ENCODE results near the gene TNS4. TPM values are rescaled to one million over a fixed set of nuclear protein-coding genes. Genes with fewer than 3 reads are reported as not detected.

TNS4 gene
- total RNA-seq, 4 donors from 2014 or later = 0.30 TPM; not detected in 3

- WGBS, 2 donors = 59 to 65% methylated on average over 15 of the region's 15 CpGs
- TF ChIP-seq EP300 (IDR thresholded peaks at IDR 0.05) (no peak), POLR2A (IDR thresholded peaks at IDR 0.05) (no peak), CTCF (IDR thresholded peaks at IDR 0.05) (no peak)
- no peaks in the 10 kb centered on the region for H3K27me3 ChIP-seq
- peaks cover 9 to 96% (median 69%) of the 10 kb centered on the region in 4 donors for H3K4me1 ChIP-seq
- H3K27ac ChIP-seq = peak overlapping the region; percentile 64 to 97 (median 78)
- H3K4me3 ChIP-seq = no peak overlapping the region
- no peaks in the 10 kb centered on the region for H3K36me3 ChIP-seq
- H3K9me3 ChIP-seq = no peaks in the 10 kb centered on the region
- DNase-seq (ENCODE audit: low spot score in 2 of 2) = no peak
Measured at GRCh38 chr17:40538019-40538935, 36.9 kb upstream of the TNS4 start.

GRCh38 chr17:40536295-40537171, 35.1 kb upstream of the TNS4 start:
- H3K9me3 ChIP-seq = no peaks in the 10 kb centered on the region
- H3K4me1 ChIP-seq = peaks cover 0 to 93% (median 62%) of the 10 kb centered on the region in 4 donors

DNA sequence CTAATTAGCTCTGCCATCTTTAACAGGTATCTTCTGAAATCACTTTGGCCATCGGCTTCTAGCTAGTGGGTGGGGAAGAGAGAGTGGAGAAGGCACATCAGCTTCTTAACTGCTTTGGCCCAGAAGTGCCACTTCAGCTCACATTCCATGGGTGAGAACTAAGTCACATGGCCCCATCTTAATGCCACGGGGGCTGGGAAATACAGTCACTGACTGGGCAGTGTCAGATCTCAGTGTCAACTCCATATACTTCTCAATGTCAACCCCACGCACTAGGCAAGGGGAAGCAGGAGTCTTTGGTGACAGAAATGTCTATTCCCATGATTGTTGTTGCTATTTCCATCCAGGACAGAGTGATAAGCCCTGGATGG, 34.5 kb upstream of the TNS4 start:
- no peaks in the 10 kb centered on the region for H3K27me3 ChIP-seq
- peaks cover 0 to 87% (median 56%) of the 10 kb centered on the region in 4 donors for H3K4me1 ChIP-seq
- H3K36me3 ChIP-seq = no peaks in the 10 kb centered on the region
- no peaks in the 10 kb centered on the region for H3K9me3 ChIP-seq
- WGBS, 2 donors = 42 to 46% methylated on average over 3 of the region's 3 CpGs
- TF ChIP-seq CTCF (IDR thresholded peaks at IDR 0.05) = no peak
- no peak for TF ChIP-seq EP300 (IDR thresholded peaks at IDR 0.05)
- TF ChIP-seq POLR2A (IDR thresholded peaks at IDR 0.05) = no peak
- H3K27ac ChIP-seq = peak overlapping the region; percentile 31 to 97 (median 62)
- no peak for DNase-seq (ENCODE audit: low spot score in 2 of 2)
- H3K4me3 ChIP-seq = no peak overlapping the region

More at GRCh38 chr17:40536295-40537171, 35.1 kb upstream of the TNS4 start:
- Histone ChIP-seq H3K27me3 (no peaks in the 10 kb centered on the region), H3K4me3 (no peak overlapping the region), H3K36me3 (no peaks in the 10 kb centered on the region), H3K27ac (peak overlapping the region; percentile 34 to 97 (median 68))
- DNase-seq (ENCODE audit: low spot score in 2 of 2) = peak in 1 of 2 donors; percentile 54
- WGBS, 2 donors = 42 to 44% methylated on average over 13 of the region's 13 CpGs
- no peak for TF ChIP-seq CTCF (IDR thresholded peaks at IDR 0.05)
- no peak for TF ChIP-seq POLR2A (IDR thresholded peaks at IDR 0.05)
- peak in 1 of 2 donors; percentile 81 for TF ChIP-seq EP300 (IDR thresholded peaks at IDR 0.05)

DNA sequence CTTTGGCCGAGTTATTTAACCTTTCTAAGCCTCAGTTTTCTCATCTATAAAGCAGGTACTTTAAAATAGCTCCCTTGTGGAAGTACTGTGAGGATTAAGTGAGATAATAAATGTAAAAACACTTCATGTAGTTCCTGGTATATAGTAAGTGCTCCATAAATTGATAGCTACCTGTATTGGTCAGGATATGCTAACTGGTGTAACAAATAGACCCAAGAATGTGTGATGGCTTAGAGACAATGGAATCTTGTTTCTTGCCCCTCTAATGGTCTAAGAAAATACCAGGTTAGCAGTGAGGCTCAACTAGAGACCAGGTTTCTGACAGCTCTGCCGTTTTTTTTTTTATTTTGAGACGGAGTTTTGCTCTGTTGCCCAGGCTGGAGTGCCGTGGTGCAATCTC, 34.0 kb upstream of the TNS4 start:
- no peak overlapping the region for H3K4me3 ChIP-seq
- WGBS, 2 donors = 86 to 96% methylated on average over 4 of the region's 4 CpGs
- DNase-seq (ENCODE audit: low spot score in 2 of 2) = no peak
- peaks cover 0 to 82% (median 52%) of the 10 kb centered on the region in 4 donors for H3K4me1 ChIP-seq
- H3K36me3 ChIP-seq = no peaks in the 10 kb centered on the region
- TF ChIP-seq EP300 (IDR thresholded peaks at IDR 0.05) (no peak), POLR2A (IDR thresholded peaks at IDR 0.05) (no peak), CTCF (IDR thresholded peaks at IDR 0.05) (no peak)
- H3K27me3 ChIP-seq = no peaks in the 10 kb centered on the region
- H3K27ac ChIP-seq = peak overlapping the region in 3 of 4 donors; percentile 34 to 97 (median 91)
- no peaks in the 10 kb centered on the region for H3K9me3 ChIP-seq

Measured in tibial nerve (tissue), 4 donors.